Measurements from ENCODE around the gene STX16. TPM values are rescaled to one million over a fixed set of nuclear protein-coding genes. Genes with fewer than 3 reads are reported as not detected.

The STX16 gene
- total and polyA plus RNA-seq, 2 donors (not counting 1 experiment from before 2014, with no cell fraction given), result 110 to 117 TPM

DNA sequence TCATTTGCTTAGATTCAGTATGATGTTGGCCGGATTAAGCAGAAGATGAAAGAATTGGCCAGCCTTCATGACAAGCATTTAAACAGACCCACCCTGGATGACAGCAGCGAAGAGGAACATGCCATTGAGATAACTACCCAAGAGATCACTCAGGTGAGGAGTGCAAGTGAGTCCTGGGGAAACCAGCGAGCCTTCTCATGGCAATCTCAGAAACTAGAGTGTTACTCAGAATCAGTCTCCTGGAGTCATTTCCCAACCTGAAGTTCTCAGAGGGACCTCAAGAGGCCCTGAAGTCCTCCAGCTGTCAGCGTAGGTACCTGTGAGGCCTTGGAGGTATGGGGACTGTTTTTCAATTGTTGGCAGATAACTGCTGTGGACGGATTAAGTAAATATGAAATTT, 16.9 kb downstream of the STX16 start:
- Histone ChIP-seq H4K20me1 (ENCODE audit: control insufficient read depth, insufficient read depth, low read length, poor library complexity, severe bottlenecking) (peaks cover 79% of the 10 kb centered on the region), H3K4me1 (ENCODE audit: control insufficient read depth in 2 of 2, insufficient read depth in 2 of 2, low read length in 2 of 2) (peaks cover 8 to 13% of the 10 kb centered on the region in 2 donors), H3K27me3 (replicated peaks in 1 of 4; ENCODE audit: control extremely low read depth in 1 of 4, control insufficient read depth in 3 of 4, insufficient read depth in 4 of 4, low read length in 3 of 4) (no peaks in the 10 kb centered on the region), H3K27ac (ENCODE audit: low read length in 2 of 2) (no peak overlapping the region), H2AFZ (ENCODE audit: insufficient read depth, low read depth, low read length, poor library complexity, severe bottlenecking) (no peak overlapping the region), H3K79me2 (ENCODE audit: control insufficient read depth, insufficient read depth, low read length) (peaks cover 23% of the 10 kb centered on the region), H3K4me2 (replicated peaks; ENCODE audit: low read depth, low read length, poor library complexity, severe bottlenecking) (no peak overlapping the region), H3K36me3 (replicated peaks in 1 of 2; ENCODE audit: control extremely low read depth in 1 of 2, control insufficient read depth in 1 of 2, extremely low read depth in 1 of 2, insufficient read depth in 2 of 2, low read length in 1 of 2) (peaks cover 2 to 37% of the 10 kb centered on the region in 2 experiments), H3K9me3 (ENCODE audit: control extremely low read depth in 1 of 3, control insufficient read depth in 2 of 3, insufficient read depth in 1 of 3, low read length in 2 of 3) (no peaks in the 10 kb centered on the region), H3K9ac (ENCODE audit: low read length) (no peak overlapping the region), H3K4me3 (ENCODE audit: control extremely low read depth in 1 of 5, extremely low read depth in 1 of 5, insufficient read depth in 1 of 5, low read depth in 2 of 5, low read length in 4 of 5) (no peak overlapping the region)
- ATAC-seq (ENCODE audit: low read depth) (no peak), DNase-seq (no peak)
- Mint-ChIP-seq H3K27me3 (no peaks in the 10 kb centered on the region), H3K4me3 (no peak overlapping the region), H3K27ac (no peak overlapping the region), H3K9me3 (ENCODE audit: insufficient read depth) (no peaks in the 10 kb centered on the region), H3K4me1 (peaks cover 13% of the 10 kb centered on the region)
- ChIA-PET POLR2A (no interaction called here), CTCF (no interaction called here)
- WGBS (ENCODE audit: insufficient coverage), result 100% methylated on average over 3 of the region's 5 CpGs
- TF ChIP-seq EZH2 (IDR thresholded peaks at IDR 0.05; ENCODE audit: borderline replicate concordance, insufficient read depth, low read depth, low read length, poor library complexity, severe bottlenecking), result no peak
- TF ChIP-seq, protein P1, sequence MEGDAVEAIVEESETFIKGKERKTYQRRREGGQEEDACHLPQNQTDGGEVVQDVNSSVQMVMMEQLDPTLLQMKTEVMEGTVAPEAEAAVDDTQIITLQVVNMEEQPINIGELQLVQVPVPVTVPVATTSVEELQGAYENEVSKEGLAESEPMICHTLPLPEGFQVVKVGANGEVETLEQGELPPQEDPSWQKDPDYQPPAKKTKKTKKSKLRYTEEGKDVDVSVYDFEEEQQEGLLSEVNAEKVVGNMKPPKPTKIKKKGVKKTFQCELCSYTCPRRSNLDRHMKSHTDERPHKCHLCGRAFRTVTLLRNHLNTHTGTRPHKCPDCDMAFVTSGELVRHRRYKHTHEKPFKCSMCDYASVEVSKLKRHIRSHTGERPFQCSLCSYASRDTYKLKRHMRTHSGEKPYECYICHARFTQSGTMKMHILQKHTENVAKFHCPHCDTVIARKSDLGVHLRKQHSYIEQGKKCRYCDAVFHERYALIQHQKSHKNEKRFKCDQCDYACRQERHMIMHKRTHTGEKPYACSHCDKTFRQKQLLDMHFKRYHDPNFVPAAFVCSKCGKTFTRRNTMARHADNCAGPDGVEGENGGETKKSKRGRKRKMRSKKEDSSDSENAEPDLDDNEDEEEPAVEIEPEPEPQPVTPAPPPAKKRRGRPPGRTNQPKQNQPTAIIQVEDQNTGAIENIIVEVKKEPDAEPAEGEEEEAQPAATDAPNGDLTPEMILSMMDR (IDR thresholded peaks at IDR 0.05), result no peak
- intact Hi-C loops (cut with micrococcal nuclease), result no loop called here

DNA sequence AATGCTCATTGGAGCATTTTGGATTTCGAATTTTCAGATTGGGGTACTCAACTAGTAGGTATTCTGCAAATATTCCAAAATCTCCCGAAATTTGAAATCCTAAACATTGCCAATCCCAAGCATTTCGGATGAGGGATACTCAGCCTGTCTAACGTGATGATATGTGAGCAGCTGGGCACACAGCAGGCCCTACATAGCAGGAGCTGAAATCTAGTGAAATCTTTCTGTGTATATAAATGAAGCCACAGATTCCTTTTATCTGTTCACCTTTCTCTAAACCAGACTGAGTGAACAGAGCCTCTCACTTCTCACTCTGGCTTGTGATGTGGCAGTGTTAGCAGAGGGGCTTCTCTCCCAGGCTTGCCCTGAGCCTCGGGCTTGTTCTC, 17.8 kb downstream of the STX16 start:
- ATAC-seq (ENCODE audit: low read depth) (no peak), DNase-seq (no peak)
- Histone ChIP-seq H3K4me1 (ENCODE audit: control insufficient read depth in 2 of 2, insufficient read depth in 2 of 2, low read length in 2 of 2) (peaks cover 8 to 13% of the 10 kb centered on the region in 2 donors), H3K9ac (ENCODE audit: low read length) (no peak overlapping the region), H3K27ac (ENCODE audit: low read length in 2 of 2) (no peak overlapping the region), H3K79me2 (ENCODE audit: control insufficient read depth, insufficient read depth, low read length) (peaks cover 16% of the 10 kb centered on the region), H3K9me3 (ENCODE audit: control extremely low read depth in 1 of 3, control insufficient read depth in 2 of 3, insufficient read depth in 1 of 3, low read length in 2 of 3) (no peaks in the 10 kb centered on the region), H3K4me3 (ENCODE audit: control extremely low read depth in 1 of 5, extremely low read depth in 1 of 5, insufficient read depth in 1 of 5, low read depth in 2 of 5, low read length in 4 of 5) (no peak overlapping the region), H3K36me3 (replicated peaks in 1 of 2; ENCODE audit: control extremely low read depth in 1 of 2, control insufficient read depth in 1 of 2, extremely low read depth in 1 of 2, insufficient read depth in 2 of 2, low read length in 1 of 2) (peaks cover 2 to 44% of the 10 kb centered on the region in 2 experiments), H4K20me1 (ENCODE audit: control insufficient read depth, insufficient read depth, low read length, poor library complexity, severe bottlenecking) (peaks cover 79% of the 10 kb centered on the region), H2AFZ (ENCODE audit: insufficient read depth, low read depth, low read length, poor library complexity, severe bottlenecking) (no peak overlapping the region), H3K4me2 (replicated peaks; ENCODE audit: low read depth, low read length, poor library complexity, severe bottlenecking) (peak overlapping the region; percentile 7), H3K27me3 (replicated peaks in 1 of 4; ENCODE audit: control extremely low read depth in 1 of 4, control insufficient read depth in 3 of 4, insufficient read depth in 4 of 4, low read length in 3 of 4) (no peaks in the 10 kb centered on the region)
- TF ChIP-seq, protein P1 (IDR thresholded peaks at IDR 0.05), result no peak
- TF ChIP-seq EZH2 (IDR thresholded peaks at IDR 0.05; ENCODE audit: borderline replicate concordance, insufficient read depth, low read depth, low read length, poor library complexity, severe bottlenecking), result no peak
- intact Hi-C loops (cut with micrococcal nuclease), result no loop called here
- WGBS (ENCODE audit: insufficient coverage), result 96% methylated on average over 3 of the region's 5 CpGs
- CTCF ChIA-PET, result interaction anchor here (1.3 kb wide), 1 partner anchor 23 kb away, joined by 5 read pairs; no protein-coding TSS in a partner anchor
- Mint-ChIP-seq H3K27me3 (no peaks in the 10 kb centered on the region), H3K27ac (no peak overlapping the region), H3K4me3 (no peak overlapping the region), H3K9me3 (ENCODE audit: insufficient read depth) (no peaks in the 10 kb centered on the region), H3K4me1 (peaks cover 13% of the 10 kb centered on the region)
- POLR2A ChIA-PET, result interaction anchor here (1.1 kb wide), 1 partner anchor 18 kb away, joined by 3 read pairs; the partner anchor contains the start of gene STX16

Data from B cell (primary cell).